ENCODE results near the gene CSF2RB. TPM values are rescaled to one million over a fixed set of nuclear protein-coding genes. Genes with fewer than 3 reads are reported as not detected.

CSF2RB gene
- total RNA-seq, 2 donors from 2014 or later = 7.7 to 10.5 TPM

DNA sequence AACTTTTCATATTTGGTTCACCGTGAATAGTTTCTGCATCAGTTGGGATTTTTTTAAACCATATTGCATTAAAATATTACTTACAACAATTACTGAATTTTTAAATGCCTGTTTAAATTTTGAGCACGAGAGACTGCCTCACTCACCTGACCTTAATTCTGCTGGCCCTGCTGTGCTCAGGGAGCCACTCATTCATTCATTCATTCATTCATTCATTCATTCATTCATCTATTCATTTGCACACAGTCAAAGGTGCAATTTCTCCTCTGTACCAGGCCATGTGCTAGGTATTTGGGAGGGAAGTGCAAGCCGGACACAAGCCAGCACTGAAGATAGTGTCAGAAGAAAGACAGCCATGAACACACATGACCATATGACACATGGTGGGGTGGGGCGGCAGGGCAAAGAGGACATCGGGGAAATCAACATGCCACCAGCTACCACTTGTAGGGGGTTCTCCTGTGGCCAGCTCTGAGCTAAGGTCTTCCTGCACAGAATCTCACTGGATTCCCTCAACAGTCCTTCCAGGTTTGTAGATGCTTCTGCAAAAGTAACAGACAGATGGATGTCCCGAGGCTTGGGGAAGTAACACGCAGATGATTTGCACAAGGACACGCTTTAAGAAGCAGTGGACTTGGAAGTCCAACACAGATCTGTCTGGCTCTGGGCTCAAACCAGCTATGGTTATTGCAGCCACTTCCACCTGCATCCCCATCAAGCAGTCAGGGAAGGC lies 568 bp upstream of the CSF2RB start:
- intact Hi-C loops (cut with DNase I) = no loop called here

DNA sequence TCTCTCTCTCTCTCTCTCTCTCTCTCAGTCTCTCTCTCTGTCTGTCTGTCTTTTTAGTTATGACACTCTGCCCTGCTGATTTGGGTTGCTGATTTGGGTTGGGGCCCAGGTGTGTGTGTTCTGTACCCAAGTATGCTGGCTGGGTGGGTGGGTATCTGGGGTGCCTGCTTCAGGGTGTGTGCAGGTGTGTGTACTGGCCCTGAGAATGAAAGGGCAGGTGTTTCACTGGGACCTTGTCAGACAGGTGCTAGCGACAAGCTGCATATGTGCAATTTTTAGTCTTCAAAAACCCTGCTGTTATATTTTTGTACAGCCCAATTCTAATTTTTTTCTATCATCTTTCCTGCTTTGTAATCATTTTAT lies 943 bp downstream of the CSF2RB start:
- DNase-seq (ENCODE audit: low spot score) = no peak
- intact Hi-C loops (cut with DNase I) = no loop called here

More for the DNA sequence above, 568 bp upstream of the CSF2RB start:
- DNase-seq (ENCODE audit: low spot score) = no peak

DNA sequence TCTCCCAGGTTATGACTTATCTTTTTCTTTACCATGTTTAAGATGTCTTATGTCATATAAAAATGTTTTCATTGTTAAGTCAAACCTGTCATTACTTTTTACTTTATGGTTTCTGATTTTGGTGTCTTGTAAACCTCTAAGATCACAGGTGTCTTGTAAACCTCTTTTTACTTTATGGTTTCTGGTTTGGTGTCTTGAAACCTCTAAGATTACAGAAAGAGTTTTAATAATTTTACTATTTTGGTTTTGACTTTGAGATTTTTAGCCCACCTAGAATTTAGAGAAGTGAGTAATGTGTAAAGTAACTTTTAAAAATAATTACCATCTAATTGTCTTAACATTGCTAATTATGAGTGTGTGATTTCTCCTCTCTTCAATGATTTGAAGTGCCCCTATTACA lies 2.6 kb downstream of the CSF2RB start:
- intact Hi-C loops (cut with DNase I) = no loop called here
- no peak for DNase-seq (ENCODE audit: low spot score)

DNA sequence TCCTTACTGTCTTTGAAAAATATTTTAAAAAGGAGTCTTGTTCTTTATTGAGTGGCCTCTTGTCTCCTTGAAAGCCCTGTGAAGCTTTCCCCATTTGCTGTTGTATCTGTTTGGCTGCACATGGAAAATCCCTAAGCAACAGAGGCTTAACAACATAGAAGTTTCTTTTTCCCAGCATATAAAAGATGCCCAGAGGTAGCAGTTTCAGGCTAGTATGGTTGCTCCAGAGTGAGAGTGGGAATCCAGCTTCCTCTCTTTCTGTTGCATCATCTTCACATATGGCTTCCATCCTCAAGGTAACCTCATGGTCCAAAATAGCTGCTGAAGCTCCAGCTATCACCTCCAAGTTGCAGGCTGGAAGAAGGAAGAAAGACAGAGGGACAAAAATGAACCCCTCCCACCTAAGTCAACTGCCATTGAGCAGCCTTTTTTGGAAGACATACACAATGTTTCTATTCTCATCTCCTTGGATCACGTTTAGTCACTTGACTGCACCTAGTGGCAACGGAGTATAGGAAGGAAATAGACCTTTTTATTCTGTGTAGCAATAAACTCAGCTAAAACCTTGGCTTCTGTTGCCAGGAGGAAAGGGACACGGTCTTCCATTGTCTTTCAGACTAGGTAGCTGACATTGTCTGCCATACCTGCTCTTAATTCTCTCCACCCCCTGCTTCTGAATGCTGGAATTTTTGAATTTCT lies 5.3 kb downstream of the CSF2RB start:
- intact Hi-C loops (cut with DNase I) = no loop called here
- DNase-seq (ENCODE audit: low spot score) = no peak

DNA sequence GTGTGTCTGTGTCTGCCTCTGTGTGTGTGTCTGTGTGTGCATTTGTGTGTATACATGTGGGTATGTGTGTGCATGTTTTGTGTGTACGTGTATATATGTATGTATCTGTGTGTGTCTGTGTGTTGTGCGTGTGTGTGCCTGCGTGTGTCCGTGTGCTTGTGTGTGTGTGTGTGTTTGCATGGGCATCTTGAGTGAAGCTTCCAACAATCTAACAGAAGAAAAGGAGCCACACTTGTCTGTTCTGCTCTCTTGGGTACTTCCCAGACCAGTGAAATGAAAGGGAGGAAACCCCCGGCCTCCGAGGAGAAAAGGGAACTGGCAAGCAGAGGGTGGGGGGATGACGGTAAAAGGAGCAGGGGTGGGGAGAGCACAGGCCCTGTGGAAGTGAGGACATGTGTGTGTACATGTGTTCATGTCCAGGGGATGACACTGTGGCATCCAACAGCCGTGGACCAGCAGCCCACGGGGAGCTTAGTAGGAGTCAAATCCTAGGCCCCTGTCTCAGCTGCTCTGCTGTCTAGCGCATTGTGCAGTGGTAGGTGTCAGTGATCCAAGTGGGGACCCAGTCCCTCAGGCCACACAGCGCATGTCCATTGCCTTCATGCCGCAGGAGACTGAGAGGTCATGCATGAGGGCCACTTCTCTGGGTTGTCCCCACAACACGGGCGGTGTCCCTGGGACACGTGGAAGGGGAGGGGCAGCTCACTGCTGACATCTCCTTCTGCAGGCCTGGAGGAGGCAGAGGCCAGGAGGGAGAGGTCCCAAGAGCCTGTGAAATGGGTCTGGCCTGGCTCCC lies 8.1 kb downstream of the CSF2RB start:
- DNase-seq (ENCODE audit: low spot score) = no peak
- intact Hi-C loops (cut with DNase I) = loop anchor here in 1 of 2 donors (2.0 kb wide), 1 partner anchor 77 kb away; no protein-coding TSS in a partner anchor

DNA sequence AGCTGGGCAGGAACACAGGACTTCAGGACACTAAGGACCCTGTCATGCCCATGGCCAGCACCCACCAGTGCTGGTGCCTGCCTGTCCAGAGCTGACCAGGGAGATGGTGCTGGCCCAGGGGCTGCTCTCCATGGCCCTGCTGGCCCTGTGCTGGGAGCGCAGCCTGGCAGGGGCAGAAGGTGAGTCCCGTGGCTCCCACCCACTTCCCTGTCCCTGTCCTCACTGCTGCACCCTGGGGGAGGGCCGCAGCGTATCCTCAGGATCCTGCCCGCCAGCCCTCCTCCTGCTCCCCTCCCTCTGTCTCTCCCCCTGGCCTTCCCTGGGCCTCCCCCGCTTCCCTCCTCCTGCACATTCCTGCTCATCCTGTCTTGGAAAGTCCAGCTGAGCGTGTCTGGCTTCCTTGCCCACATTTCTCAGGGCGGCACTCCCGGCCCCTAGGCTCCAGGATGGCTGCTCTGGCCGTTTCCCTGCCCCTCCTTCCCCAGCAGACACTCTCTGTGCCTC lies 8.7 kb downstream of the CSF2RB start:
- intact Hi-C loops (cut with DNase I) = loop anchor here in 1 of 2 donors (2.0 kb wide), 1 partner anchor 77 kb away; no protein-coding TSS in a partner anchor
- no peak for DNase-seq (ENCODE audit: low spot score)

DNA sequence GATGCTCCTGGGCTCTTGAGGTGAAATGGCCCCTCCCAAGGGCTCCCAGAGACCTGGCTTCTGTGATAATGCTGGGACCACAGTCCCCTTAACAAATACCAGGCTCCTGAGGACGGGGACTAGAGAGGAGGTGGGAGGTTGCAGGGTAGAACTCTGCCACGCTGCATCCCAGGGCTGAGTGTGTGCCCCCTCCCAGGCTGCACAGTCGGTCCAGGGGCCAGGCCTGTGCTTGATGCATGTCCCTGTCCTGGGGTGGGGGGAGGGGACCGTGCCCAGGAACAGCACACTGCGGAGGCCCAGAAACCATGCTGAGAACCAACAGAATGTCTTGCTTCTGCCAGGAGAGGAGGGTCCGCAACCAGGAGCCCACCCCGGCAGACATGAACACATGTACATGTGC lies 9.3 kb downstream of the CSF2RB start:
- intact Hi-C loops (cut with DNase I) = loop anchor here in 1 of 2 donors (2.0 kb wide), 1 partner anchor 78 kb away; no protein-coding TSS in a partner anchor
- DNase-seq (ENCODE audit: low spot score) = no peak

DNA sequence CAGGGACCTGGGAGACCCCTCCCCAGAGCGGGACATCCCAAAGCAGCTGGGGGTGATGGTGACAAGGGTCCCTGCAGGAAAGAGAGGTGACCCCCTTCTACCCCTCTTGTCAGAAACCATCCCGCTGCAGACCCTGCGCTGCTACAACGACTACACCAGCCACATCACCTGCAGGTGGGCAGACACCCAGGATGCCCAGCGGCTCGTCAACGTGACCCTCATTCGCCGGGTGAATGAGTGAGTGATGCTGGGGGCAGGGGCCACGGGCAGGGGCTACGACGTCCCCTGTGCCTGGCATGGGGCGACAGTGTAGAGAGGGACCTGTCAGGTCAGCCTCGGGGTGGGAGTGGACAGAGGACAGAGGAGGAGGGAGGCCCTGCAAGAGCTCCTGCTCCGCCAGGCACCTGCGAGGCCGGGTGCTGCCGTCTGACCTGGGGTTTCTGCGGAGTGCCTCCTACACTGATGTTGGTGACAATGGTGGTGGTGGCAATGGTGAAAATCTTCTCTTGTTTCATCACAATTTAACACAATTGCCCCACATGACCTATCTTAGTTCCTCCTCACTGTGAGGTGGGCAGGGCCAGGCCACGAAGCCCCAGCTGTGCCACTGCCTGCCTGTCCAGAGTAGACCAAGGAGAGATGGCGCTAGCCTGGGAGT lies 9.8 kb downstream of the CSF2RB start:
- DNase-seq (ENCODE audit: low spot score) = no peak
- intact Hi-C loops (cut with DNase I) = loop anchor here in 1 of 2 donors (2.0 kb wide), 1 partner anchor 78 kb away; no protein-coding TSS in a partner anchor

DNA sequence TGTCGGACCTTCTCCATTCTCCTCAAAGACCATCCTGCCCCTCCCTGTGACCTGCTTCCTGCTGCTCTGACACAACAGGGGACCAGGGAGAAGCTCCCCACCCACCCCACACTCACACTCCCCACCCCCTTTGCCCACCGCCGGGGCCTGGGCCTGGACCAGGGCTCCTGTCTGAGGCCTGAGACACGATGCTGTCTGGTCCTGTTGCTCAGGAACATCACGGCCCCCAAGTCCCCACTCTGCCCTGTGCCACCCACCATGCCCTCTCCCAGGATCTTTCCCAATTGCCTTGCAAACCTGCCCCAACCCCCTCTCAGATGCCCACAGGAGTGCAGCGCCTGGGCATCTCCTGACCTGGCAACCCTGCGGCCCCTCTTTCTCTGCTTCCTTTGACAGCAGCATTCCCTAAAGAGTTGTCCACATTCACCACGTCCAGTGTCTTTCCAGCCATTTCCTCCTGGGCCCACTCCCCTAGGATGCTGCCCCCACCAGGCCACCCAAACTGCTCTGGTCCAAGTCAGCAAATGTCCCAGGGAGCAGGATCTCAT lies 10.8 kb downstream of the CSF2RB start:
- DNase-seq (ENCODE audit: low spot score) = no peak
- intact Hi-C loops (cut with DNase I) = no loop called here

DNA sequence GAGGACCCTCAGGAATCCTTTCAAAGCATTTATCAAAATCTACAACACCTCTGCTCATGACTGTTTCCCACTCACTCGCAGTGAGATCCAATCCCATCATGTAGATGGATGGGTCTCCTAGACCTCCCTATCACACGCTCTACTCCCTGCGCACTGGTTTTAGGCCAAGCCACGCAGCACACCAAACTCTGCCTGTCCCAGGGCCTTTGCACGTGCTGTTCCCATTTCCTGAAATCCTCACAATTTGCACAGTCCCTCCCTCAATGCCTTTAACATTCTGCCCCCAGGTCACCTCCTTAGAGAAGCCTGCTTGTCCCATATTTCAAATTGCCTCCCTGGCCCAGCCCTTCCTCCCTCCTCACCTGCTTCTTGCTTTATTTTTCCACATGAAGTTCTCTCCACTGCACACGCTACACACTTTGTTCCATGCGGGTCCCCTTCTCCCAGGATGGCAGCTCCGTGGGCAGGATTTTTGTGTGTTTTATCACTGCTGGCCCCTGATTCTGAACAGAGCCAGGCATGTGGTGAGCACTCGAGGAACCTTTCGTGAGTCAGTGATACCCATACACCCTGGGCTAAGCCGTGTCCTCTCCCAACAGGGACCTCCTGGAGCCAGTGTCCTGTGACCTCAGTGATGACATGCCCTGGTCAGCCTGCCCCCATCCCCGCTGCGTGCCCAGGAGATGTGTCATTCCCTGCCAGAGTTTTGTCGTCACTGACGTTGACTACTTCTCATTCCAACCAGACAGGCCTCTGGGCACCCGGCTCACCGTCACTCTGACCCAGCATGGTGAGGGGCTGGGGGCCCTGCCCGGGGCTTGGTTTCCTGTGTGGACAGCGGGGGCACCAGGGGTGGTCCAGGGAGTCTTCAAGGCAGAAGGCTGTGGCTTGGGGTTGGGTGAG lies 12.2 kb downstream of the CSF2RB start:
- no peak for DNase-seq (ENCODE audit: low spot score)
- intact Hi-C loops (cut with DNase I) = no loop called here

DNA sequence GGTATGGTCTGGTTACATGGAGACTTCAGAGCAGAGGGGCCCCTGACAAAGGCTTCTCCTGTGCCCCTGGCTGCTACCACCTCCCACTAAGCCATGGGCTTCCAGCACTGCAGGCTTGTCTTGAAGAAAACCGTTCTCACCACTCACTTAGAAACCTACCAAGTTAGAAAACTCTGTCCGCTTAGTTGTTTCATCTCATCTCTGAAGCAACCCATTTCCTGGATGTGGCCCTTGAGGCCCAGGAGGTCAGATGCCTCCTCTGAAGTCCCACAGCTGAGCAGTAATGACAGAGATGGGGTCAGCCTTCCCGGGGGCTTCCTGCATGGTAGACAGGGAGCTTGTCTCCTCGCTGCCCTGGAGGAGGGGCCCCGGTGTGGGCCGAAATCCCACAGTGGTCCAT lies 12.9 kb downstream of the CSF2RB start:
- intact Hi-C loops (cut with DNase I) = no loop called here
- no peak for DNase-seq (ENCODE audit: low spot score)

DNA sequence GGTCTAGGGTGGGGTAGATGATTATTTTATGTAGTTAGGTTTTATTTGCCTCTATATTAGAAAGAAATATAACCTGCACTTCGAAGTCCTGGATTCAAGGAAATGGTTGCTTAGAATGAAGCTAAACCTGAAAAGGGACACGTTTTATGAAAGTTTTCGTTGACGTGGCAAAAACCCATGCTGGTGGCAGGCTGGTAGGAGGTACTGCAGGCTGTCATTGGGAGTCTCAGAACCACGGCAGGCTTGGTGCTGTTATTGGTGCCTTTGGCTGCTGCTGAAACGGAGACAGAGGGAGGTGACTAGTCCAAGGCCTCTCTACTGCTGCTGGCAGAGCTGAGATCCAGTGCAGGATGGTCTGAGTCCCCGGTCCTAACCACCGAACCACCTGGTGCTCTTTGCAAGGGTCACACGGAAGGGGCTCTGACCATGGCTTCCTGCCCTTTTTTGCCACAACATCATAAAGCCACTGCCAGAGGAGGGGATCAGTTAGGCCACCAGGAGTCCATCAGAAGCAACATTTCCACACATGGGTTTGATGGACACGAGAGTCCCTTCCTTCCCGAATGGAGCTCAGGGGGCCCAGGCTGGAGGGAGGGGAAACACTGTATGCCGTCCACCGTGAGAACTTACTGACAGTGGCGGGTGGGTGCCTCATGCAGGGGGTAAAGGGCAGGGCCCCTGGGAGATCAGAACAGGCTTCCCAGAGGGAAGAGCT lies 13.4 kb downstream of the CSF2RB start:
- intact Hi-C loops (cut with DNase I) = no loop called here
- DNase-seq (ENCODE audit: low spot score) = no peak

DNA sequence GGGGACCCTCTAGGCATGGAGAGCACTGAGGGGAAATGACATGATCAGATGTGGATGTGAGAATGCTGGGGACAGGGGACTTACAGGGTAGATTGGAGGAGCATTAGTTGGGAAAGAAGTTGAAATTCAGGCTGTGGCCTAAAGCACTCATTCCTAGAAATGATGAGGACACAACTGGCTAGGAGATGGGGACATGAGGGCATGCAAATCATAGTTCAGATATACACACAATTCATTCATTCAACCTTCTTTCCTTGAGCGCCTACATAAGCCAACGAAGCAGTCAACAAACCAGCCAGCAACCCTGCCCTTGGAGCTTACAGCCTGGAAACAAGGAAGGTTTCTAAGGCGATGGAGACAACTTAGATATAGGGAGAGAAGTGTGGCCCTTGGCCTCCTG lies 14.2 kb downstream of the CSF2RB start:
- DNase-seq (ENCODE audit: low spot score) = no peak
- intact Hi-C loops (cut with DNase I) = no loop called here

DNA sequence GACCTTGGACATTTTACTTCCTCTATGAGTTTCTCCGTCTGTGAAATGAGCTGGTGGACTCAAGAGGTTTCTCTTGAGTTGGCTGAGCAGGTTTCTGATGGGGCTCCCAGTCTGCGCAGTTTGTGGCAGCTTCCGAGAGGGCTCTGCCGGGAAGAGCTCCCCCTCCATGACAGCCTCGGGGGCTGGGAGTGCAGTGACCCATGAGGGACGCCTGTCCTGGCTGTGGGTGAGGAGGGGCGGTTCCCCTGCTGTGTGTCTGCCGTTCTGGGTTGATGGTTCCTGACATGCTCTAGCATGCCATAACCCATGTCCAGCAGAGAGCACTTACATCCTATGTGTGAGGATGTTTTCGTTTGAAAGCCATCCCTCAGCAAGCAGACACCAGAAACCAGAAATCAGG lies 14.8 kb downstream of the CSF2RB start:
- DNase-seq (ENCODE audit: low spot score) = no peak
- intact Hi-C loops (cut with DNase I) = no loop called here

DNA sequence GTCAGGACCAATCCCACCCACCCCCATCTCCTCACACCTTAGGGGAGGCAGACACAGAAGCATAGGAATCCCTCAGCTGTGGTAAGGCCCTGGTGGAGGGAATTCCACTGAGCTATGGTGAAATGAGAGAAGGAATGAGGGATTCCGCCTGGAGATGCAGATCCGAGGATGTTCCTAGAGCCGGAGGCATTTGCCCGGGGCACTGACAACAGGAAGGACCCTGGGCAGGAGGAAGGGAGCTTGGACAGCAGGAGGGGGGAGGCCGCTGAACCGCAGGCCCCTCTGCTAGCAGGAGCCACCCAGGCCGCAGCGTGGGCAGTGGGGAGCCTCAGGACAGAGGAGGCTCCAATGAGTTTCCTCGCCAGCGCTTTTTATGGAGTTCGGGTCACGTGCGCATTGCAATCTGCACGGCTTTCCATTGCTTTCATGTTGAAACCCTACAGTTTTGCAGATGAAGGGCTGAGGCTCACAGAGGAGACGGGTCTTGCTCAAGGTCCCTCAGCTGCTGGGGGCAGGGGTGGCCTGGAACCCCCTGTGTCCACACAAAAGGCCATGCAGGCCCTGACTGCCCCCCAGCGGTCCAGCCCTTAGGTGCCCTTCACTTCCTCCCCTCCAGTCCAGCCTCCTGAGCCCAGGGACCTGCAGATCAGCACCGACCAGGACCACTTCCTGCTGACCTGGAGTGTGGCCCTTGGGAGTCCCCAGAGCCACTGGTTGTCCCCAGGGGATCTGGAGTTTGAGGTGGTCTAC lies 15.5 kb downstream of the CSF2RB start:
- no peak for DNase-seq (ENCODE audit: low spot score)
- intact Hi-C loops (cut with DNase I) = no loop called here

DNA sequence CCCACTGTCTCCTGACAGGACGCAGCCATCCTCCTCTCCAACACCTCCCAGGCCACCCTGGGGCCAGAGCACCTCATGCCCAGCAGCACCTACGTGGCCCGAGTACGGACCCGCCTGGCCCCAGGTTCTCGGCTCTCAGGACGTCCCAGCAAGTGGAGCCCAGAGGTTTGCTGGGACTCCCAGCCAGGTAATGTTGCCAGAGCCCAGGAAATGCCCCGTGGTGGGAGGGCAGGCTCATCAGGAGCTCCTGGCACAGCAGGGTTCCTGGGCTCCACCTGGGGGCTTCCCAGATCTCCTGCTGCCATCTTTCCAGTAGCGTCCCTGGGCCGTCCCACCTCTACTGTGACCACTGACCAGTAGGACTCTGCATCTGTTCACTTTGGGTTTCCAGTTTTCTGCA lies 16.2 kb downstream of the CSF2RB start:
- DNase-seq (ENCODE audit: low spot score) = no peak
- intact Hi-C loops (cut with DNase I) = no loop called here
